ENCODE measurements around the gene SBK3.

Gene SBK3

GRCh38 chr19:55519451-55520311, 25.7 kb downstream of the SBK3 start (continued):
- TF ChIP-seq ZBTB17 (tag by site-specific recombination; IDR thresholded peaks at IDR 0.05): peak; percentile 57
- TF ChIP-seq ZNF404 (tag by site-specific recombination; IDR thresholded peaks at IDR 0.05): no peak
- no peak for TF ChIP-seq GFI1B (tag by site-specific recombination; IDR thresholded peaks at IDR 0.05)
- peak; percentile 41 for TF ChIP-seq PRDM1 (tag by site-specific recombination; IDR thresholded peaks at IDR 0.05)
- no peak for TF ChIP-seq KLF10 (tag by site-specific recombination; IDR thresholded peaks at IDR 0.05)
- TF ChIP-seq SCRT2 (tag by site-specific recombination; IDR thresholded peaks at IDR 0.05): peak; percentile 47
- TF ChIP-seq ZNF623 (tag by site-specific recombination; IDR thresholded peaks at IDR 0.05): 0 out of 2 replicates have a peak, but pooled peaks have one; percentile 19
- no peak; the same call in 1 of the 2 replicates for TF ChIP-seq ZNF394 (tag by site-specific recombination; IDR thresholded peaks at IDR 0.05; ENCODE audit: borderline replicate concordance)
- peak; percentile 81; the same call in 1 of the 2 replicates for TF ChIP-seq ZNF747 (tag by site-specific recombination; IDR thresholded peaks at IDR 0.05)
- no peak for TF ChIP-seq KLF7 (tag by site-specific recombination; IDR thresholded peaks at IDR 0.05; ENCODE audit: borderline replicate concordance)
- TF ChIP-seq ZNF843 (tag by site-specific recombination; IDR thresholded peaks at IDR 0.05): peak; percentile 23; the same call in 1 of the 2 replicates
- peak; percentile 37; the same call in 1 of the 2 replicates for TF ChIP-seq ZNF416 (tag by site-specific recombination; IDR thresholded peaks at IDR 0.05)
- TF ChIP-seq ZNF629 (tag by site-specific recombination; IDR thresholded peaks at IDR 0.05): peak; percentile 98
- TF ChIP-seq ZNF701 (tag by site-specific recombination; IDR thresholded peaks at IDR 0.05): no peak
- TF ChIP-seq ZNF23 (tag by site-specific recombination; IDR thresholded peaks at IDR 0.05; ENCODE audit: borderline replicate concordance): peak; percentile 4; the same call in 1 of the 2 replicates
- TF ChIP-seq ZNF610 (tag by site-specific recombination; IDR thresholded peaks at IDR 0.05; ENCODE audit: borderline replicate concordance): no peak
- peak; percentile 61; the same call in 1 of the 2 replicates for TF ChIP-seq OSR2 (tag by site-specific recombination; IDR thresholded peaks at IDR 0.05)
- peak; percentile 42; the same call in 1 of the 2 replicates for TF ChIP-seq SP3 (tag by site-specific recombination; IDR thresholded peaks at IDR 0.05)
- peak; percentile 47; the same call in 1 of the 2 replicates for TF ChIP-seq ZNF248 (tag by site-specific recombination; IDR thresholded peaks at IDR 0.05)
- peak; percentile 51; the same call in 1 of the 2 replicates for TF ChIP-seq ZBTB20 (tag by site-specific recombination; IDR thresholded peaks at IDR 0.05)
- peak; percentile 52; the same call in 1 of the 2 replicates for TF ChIP-seq ZNF335 (tag by site-specific recombination; conservative IDR thresholded peaks at IDR 0.05)
- TF ChIP-seq ZBTB48 (tag by site-specific recombination; IDR thresholded peaks at IDR 0.05): 0 out of 2 replicates have a peak, but pooled peaks have one; percentile 15
- no peak for TF ChIP-seq PRDM2 (tag by site-specific recombination; IDR thresholded peaks at IDR 0.05; ENCODE audit: borderline replicate concordance)
- TF ChIP-seq ZNF513 (tag by site-specific recombination; IDR thresholded peaks at IDR 0.05): peak; percentile 99
- no peak for TF ChIP-seq MYNN (tag by site-specific recombination; IDR thresholded peaks at IDR 0.05; ENCODE audit: borderline replicate concordance)
- TF ChIP-seq KLF9 (tag by site-specific recombination; IDR thresholded peaks at IDR 0.05; ENCODE audit: low read depth): no peak; the same call in 1 of the 2 replicates
- TF ChIP-seq ZBTB11 (tag by site-specific recombination; conservative IDR thresholded peaks at IDR 0.05; ENCODE audit: low read depth): no peak
- no peak for TF ChIP-seq ZNF521 (tag by site-specific recombination; IDR thresholded peaks at IDR 0.05)
- peak; percentile 31; the same call in 1 of the 2 replicates for TF ChIP-seq ZNF76 (tag by site-specific recombination; IDR thresholded peaks at IDR 0.05; ENCODE audit: borderline replicate concordance, low read depth)
